H1 (cell line): ENCODE data around the gene PLEKHA4. TPM values are rescaled to one million over a fixed set of nuclear protein-coding genes. Genes with fewer than 3 reads are reported as not detected.

Experiments used
- CTCF ChIA-PET: fragments of 300-600 bp; sonication (Branson Sonifier 250); formaldehyde crosslinking; loops from one replicate; lab custom pipeline; 2021; ENCODE audit not compliant: partially characterized antibody; lab: Charles Lee
- POLR2A ChIA-PET: fragments of 300-600 bp; sonication (Branson Sonifier 250); formaldehyde crosslinking; loops from one replicate; lab custom pipeline; 2021; ENCODE audit warnings: inconsistent platforms; ENCODE audit not compliant: partially characterized antibody; lab: Charles Lee
- DNase-seq, 2 experiments: peaks; one replicate each; pipeline versions ENCODE4 v3.0.0 to v3.0.0-alpha.2; 2010 to 2022; ENCODE audit warnings: low spot score in 2 of 2, low read depth in 1 of 2, mixed read lengths in 1 of 2
- FAIRE-seq: peaks from 2 replicates; lab custom pipeline; 2011; peaks lifted over from hg19 to GRCh38; lab: Jason Lieb, UNC
- H2AFZ ChIP-seq: 2 replicates; pipeline ENCODE4 v1.8.1; 2012; ENCODE audit warnings: low read length, inconsistent platforms
- H2AK5ac ChIP-seq: 2 replicates; pipeline ENCODE4 v1.6.1; 2013; ENCODE audit warnings: low read depth, low read length
- H2BK120ac ChIP-seq: replicated peaks from 2 replicates; pipeline ENCODE3; 2013; ENCODE audit warnings: low read depth, low read length, inconsistent platforms
- H2BK12ac ChIP-seq: 2 replicates; pipeline ENCODE4 v1.6.1; 2013; ENCODE audit warnings: low read depth, low read length
- H2BK15ac ChIP-seq: 2 replicates; pipeline ENCODE4 v1.6.1; 2013; ENCODE audit warnings: low read length
- H2BK20ac ChIP-seq: 2 replicates; pipeline ENCODE4 v1.6.1; 2013; ENCODE audit warnings: low read length
- H2BK5ac ChIP-seq: 2 replicates; pipeline ENCODE4 v1.6.1; 2013; ENCODE audit warnings: low read depth, low read length
- H3K14ac ChIP-seq: 2 replicates; pipeline ENCODE4 v1.6.1; 2013; ENCODE audit warnings: inconsistent platforms; ENCODE audit not compliant: insufficient read length
- H3K18ac ChIP-seq: 2 replicates; pipeline ENCODE4 v1.6.1; 2013; ENCODE audit warnings: low read length; ENCODE audit errors: extremely low read depth
- H3K23ac ChIP-seq: 2 replicates; pipeline ENCODE4 v1.6.1; 2013; ENCODE audit warnings: inconsistent platforms; ENCODE audit not compliant: insufficient read length
- H3K23me2 ChIP-seq: 2 replicates; pipeline ENCODE4 v1.6.1; 2013; ENCODE audit warnings: low read depth, low read length
- H3K27ac ChIP-seq: 2 replicates; pipeline ENCODE4 v1.6.1; 2011; ENCODE audit warnings: low read depth, low read length, inconsistent platforms
- H3K27me3 ChIP-seq, 4 experiments: replicated peaks in 1 of 4; 1 replicate in 1 of 4; 2 replicates in 3 of 4; pipeline versions ENCODE4 v1.6.1 to v1.8.1; 2011 to 2013; ENCODE audit warnings: low read length in 3 of 4, mild to moderate bottlenecking in 3 of 4, inconsistent platforms in 2 of 4, mixed read lengths in 2 of 4, moderate library complexity in 1 of 4; ENCODE audit not compliant: control insufficient read depth in 3 of 4, insufficient read depth in 3 of 4; ENCODE audit errors: extremely low read depth in 1 of 4
- H3K36me3 ChIP-seq, 4 experiments: 2 replicates each; pipeline versions ENCODE4 v1.6.1 to v1.8.1; 2011 to 2013; ENCODE audit warnings: mild to moderate bottlenecking in 4 of 4, low read length in 3 of 4, moderate library complexity in 2 of 4, control low read depth in 1 of 4, inconsistent platforms in 1 of 4; ENCODE audit not compliant: insufficient read depth in 4 of 4, control insufficient read depth in 2 of 4
- H3K4ac ChIP-seq: replicated peaks from 2 replicates; pipeline ENCODE3; 2013; ENCODE audit warnings: low read length, low read depth, mixed read lengths, inconsistent platforms; ENCODE audit not compliant: insufficient read length
- H3K4me1 ChIP-seq, 4 experiments: replicated peaks in 1 of 4; 1 replicate in 1 of 4; 2 replicates in 3 of 4; pipeline versions ENCODE4 v1.6.1 to v1.8.1; 2011 to 2013; ENCODE audit warnings: low read length in 3 of 4, inconsistent platforms in 2 of 4, mixed read lengths in 1 of 4; ENCODE audit not compliant: insufficient read depth in 4 of 4, control insufficient read depth in 3 of 4
- H3K4me2 ChIP-seq, 2 experiments: 2 replicates each; pipeline versions ENCODE4 v1.6.1 to v1.8.1; 2011 to 2013; ENCODE audit warnings: low read depth in 2 of 2, low read length in 2 of 2, control low read depth in 1 of 2, inconsistent platforms in 1 of 2, mild to moderate bottlenecking in 1 of 2; ENCODE audit not compliant: insufficient read depth in 1 of 2
- H3K4me3 ChIP-seq, 4 experiments: fragments of 200-600, 300-600 bp in 1 of 4; sonication (generic), shearing (Covaris generic), sonication (Bioruptor Twin) in 1 of 4; 2 replicates each; pipeline versions ENCODE4 v1.5.1 to v1.8.1; 2011 to 2016; ENCODE audit warnings: low read length in 4 of 4, low read depth in 3 of 4, control low read depth in 2 of 4, inconsistent platforms in 2 of 4, mild to moderate bottlenecking in 2 of 4, mixed read lengths in 1 of 4, moderate library complexity in 1 of 4; ENCODE audit not compliant: insufficient read depth in 2 of 4; ENCODE audit errors: extremely low read depth in 1 of 4
- H3K56ac ChIP-seq: replicated peaks from 2 replicates; pipeline ENCODE3; 2013; ENCODE audit warnings: low read depth, mild to moderate bottlenecking, mixed read lengths, low read length, inconsistent platforms; ENCODE audit not compliant: insufficient read length
- H3K79me1 ChIP-seq: 2 replicates; pipeline ENCODE4 v1.6.1; 2013; ENCODE audit warnings: low read depth, low read length, control low read depth
- H3K79me2 ChIP-seq, 2 experiments: 2 replicates each; pipeline versions ENCODE4 v1.6.1 to v1.8.1; 2012 to 2013; ENCODE audit warnings: low read length in 2 of 2, mild to moderate bottlenecking in 2 of 2, inconsistent platforms in 1 of 2; ENCODE audit not compliant: insufficient read depth in 2 of 2, control insufficient read depth in 1 of 2
- H3K9ac ChIP-seq, 4 experiments: replicated peaks in 1 of 4; 1 replicate in 1 of 4; 2 replicates in 3 of 4; pipeline versions ENCODE4 v1.6.1 to v1.8.1; 2011 to 2013; ENCODE audit warnings: low read depth in 3 of 4, low read length in 3 of 4, control low read depth in 2 of 4, mild to moderate bottlenecking in 2 of 4, moderate library complexity in 2 of 4, inconsistent platforms in 1 of 4; ENCODE audit errors: extremely low read depth in 1 of 4
- H3K9me3 ChIP-seq, 2 experiments: 2 replicates each; pipeline versions ENCODE4 v1.6.1 to v1.8.1; 2012 to 2013; ENCODE audit warnings: mild to moderate bottlenecking in 2 of 2, moderate library complexity in 2 of 2, control low read depth in 1 of 2, inconsistent platforms in 1 of 2, low read depth in 1 of 2, low read length in 1 of 2, mixed read lengths in 1 of 2; ENCODE audit not compliant: insufficient read depth in 2 of 2
- H4K20me1 ChIP-seq, 2 experiments: replicated peaks in 1 of 2; 2 replicates each; pipeline versions ENCODE3 to v1.8.1; 2011 to 2013; ENCODE audit warnings: inconsistent platforms in 2 of 2, low read length in 2 of 2, mild to moderate bottlenecking in 1 of 2; ENCODE audit not compliant: insufficient read depth in 2 of 2, control insufficient read depth in 1 of 2
- H4K5ac ChIP-seq: 2 replicates; pipeline ENCODE4 v1.6.1; 2013; ENCODE audit warnings: low read length, low read depth, mixed read lengths, inconsistent platforms; ENCODE audit not compliant: insufficient read length
- H4K8ac ChIP-seq: 2 replicates; pipeline ENCODE4 v1.8.0; 2013; ENCODE audit warnings: mild to moderate bottlenecking, moderate library complexity, low read length, inconsistent platforms; ENCODE audit not compliant: insufficient read depth; ENCODE audit errors: extremely low read depth
- H4K91ac ChIP-seq: replicated peaks from 2 replicates; pipeline ENCODE3; 2013; ENCODE audit warnings: low read length, mixed read lengths, inconsistent platforms; ENCODE audit not compliant: insufficient read length
- CEBPB ChIP-seq: IDR thresholded peaks from 2 replicates; pipeline ENCODE4 v1.6.1; 2012; ENCODE audit warnings: low read depth, low read length
- EP300 ChIP-seq, 2 experiments: IDR thresholded peaks; 1 replicate in 1 of 2; 2 replicates in 1 of 2; pipeline ENCODE4 v1.6.1; 2011 to 2012; ENCODE audit warnings: low read depth in 2 of 2, low read length in 2 of 2, mild to moderate bottlenecking in 2 of 2, borderline replicate concordance in 1 of 2, inconsistent platforms in 1 of 2, moderate library complexity in 1 of 2
- JUND ChIP-seq: IDR thresholded peaks from 2 replicates; pipeline ENCODE4 v1.6.1; 2011; ENCODE audit warnings: mild to moderate bottlenecking, improper control_type of control experiment, low read length
- KDM1A ChIP-seq: fragments of 200-600, 300-600 bp; sonication (generic); IDR thresholded peaks from 2 replicates; pipeline ENCODE4 v1.7.1; 2016; ENCODE audit warnings: mild to moderate bottlenecking, low read length, borderline replicate concordance
- KDM4A ChIP-seq: IDR thresholded peaks from one replicate; pipeline ENCODE4 v1.7.1; 2012; ENCODE audit warnings: low read depth, mild to moderate bottlenecking, moderate library complexity, low read length, inconsistent platforms; ENCODE audit not compliant: severe bottlenecking
- MAFK ChIP-seq: IDR thresholded peaks from 2 replicates; pipeline ENCODE4 v1.6.1; 2012; ENCODE audit warnings: low read depth, mild to moderate bottlenecking, improper control_type of control experiment, low read length
- POLR2AphosphoS5 ChIP-seq: IDR thresholded peaks from 2 replicates; pipeline ENCODE4 v1.6.1; 2011; ENCODE audit warnings: low read depth, low read length
- RBBP5 ChIP-seq: IDR thresholded peaks from 2 replicates; pipeline ENCODE4 v1.7.1; 2012; ENCODE audit warnings: low read depth, mild to moderate bottlenecking, inconsistent platforms, low read length, moderate library complexity, borderline replicate concordance
- RXRA ChIP-seq: IDR thresholded peaks from 2 replicates; pipeline ENCODE4 v1.6.1; 2011; ENCODE audit warnings: low read depth, mild to moderate bottlenecking, low read length, moderate library complexity; ENCODE audit not compliant: insufficient read depth
- SIRT6 ChIP-seq: IDR thresholded peaks from one replicate; pipeline ENCODE4 v1.7.1; 2012; ENCODE audit warnings: low read length, inconsistent platforms
- SP1 ChIP-seq: IDR thresholded peaks from 2 replicates; pipeline ENCODE4 v1.6.1; 2011; ENCODE audit warnings: low read depth, low read length
- SP2 ChIP-seq: IDR thresholded peaks from 2 replicates; pipeline ENCODE4 v1.6.1; 2012; ENCODE audit warnings: mild to moderate bottlenecking, low read length, inconsistent platforms
- TEAD4 ChIP-seq: IDR thresholded peaks from 2 replicates; pipeline ENCODE4 v1.6.1; 2012; ENCODE audit warnings: low read depth, low read length, inconsistent platforms, mixed read lengths
- WGBS, 2 experiments: shearing (Covaris generic) in 1 of 2; methylation state at CpG; one replicate each; pipeline versions ENCODE4 v1.1.6 to v1.1.7; 2013 to 2015; ENCODE audit warnings: low lambda C conversion rate in 2 of 2, mixed read lengths in 2 of 2, inconsistent platforms in 1 of 2, low coverage in 1 of 2, missing lambda C conversion rate in 1 of 2; ENCODE audit not compliant: insufficient replicate concordance in 2 of 2, insufficient coverage in 1 of 2, insufficient read length in 1 of 2; ENCODE audit errors: extremely low coverage in 1 of 2, missing lambda C conversion rate in 1 of 2; 5-methylcytosine and 5-hydroxymethylcytosine counted together
- polyA plus RNA-seq, 7 experiments: library from polyadenylated mRNA; depleted of rRNA in 3 of 7; stranded (reverse) in 5 of 7; unstranded in 2 of 7; fragments of >200 nt in 5 of 7; fragments of 200-250 nt in 2 of 7; gene quantifications; 1 replicate in 5 of 7; 2 replicates in 1 of 7; 4 replicates in 1 of 7; pipeline versions ENCODE4 v1.2.1 to v1.2.3, GENCODE V29; 2011 to 2013; ENCODE audit warnings: missing spikeins in 2 of 7, mixed read lengths in 2 of 7
- total RNA-seq: library from RNA; stranded (reverse); fragmentation: NEBNext Ultra II Directional; extraction: Animal tissue kit (Norgen Biotek cat#: 25700); gene quantifications from 2 replicates; pipeline ENCODE4 v1.2.1, GENCODE V29; 2021
- TF ChIP-seq, protein P1 (sequence below): IDR thresholded peaks from 2 replicates; pipeline ENCODE4 v1.6.1; 2011; ENCODE audit warnings: low read length, improper control_type of control experiment

PLEKHA4 gene
- total and polyA plus RNA-seq, 2 of the 8 experiments (the other 6 are each of a cell fraction or from before 2014, with no cell fraction given) = 8.2 to 18.0 TPM

DNA sequence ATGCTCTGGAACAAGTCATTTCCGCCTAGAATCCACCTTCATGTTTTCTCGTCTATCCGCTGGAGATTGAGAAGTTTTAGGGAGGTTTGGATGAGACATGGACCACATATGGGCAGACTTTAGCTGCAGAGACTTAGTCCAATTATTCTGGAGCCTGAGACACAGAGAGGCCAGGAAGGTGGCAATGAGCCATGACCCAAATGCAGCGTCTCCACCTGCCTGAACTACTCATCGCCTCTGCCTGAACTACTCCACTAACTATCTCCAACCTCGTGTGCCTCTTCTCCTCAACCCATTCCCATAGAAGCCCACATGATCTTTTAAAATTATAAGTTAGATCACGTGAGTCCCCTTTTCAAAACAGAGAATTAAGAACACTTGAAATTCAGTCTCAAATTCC, 5.6 kb downstream of the PLEKHA4 start:
- Histone ChIP-seq H2BK12ac (no peak overlapping the region), H3K4me3 (no peak overlapping the region), H3K4me1 (peaks cover 0 to 12% (median 2%) of the 10 kb centered on the region in 4 experiments; a peak in 5 of 7 replicates), H2BK20ac (no peak overlapping the region), H2BK120ac (no peak overlapping the region), H3K9me3 (no peaks in the 10 kb centered on the region), H4K8ac (no peak overlapping the region), H2AFZ (no peak overlapping the region), H2BK15ac (no peak overlapping the region), H3K79me2 (no peaks in the 10 kb centered on the region), H3K79me1 (0 out of 2 replicates have a peak, but pooled peaks cover 2% of the 10 kb centered on the region), H4K5ac (no peak overlapping the region), H3K9ac (no peak overlapping the region), H3K4ac (no peak overlapping the region), H3K27me3 (no peaks in the 10 kb centered on the region; a peak in 1 of 7 replicates), H3K18ac (no peak overlapping the region), H2BK5ac (no peak overlapping the region), H3K36me3 (no peaks in the 10 kb centered on the region; a peak in 2 of 8 replicates), H4K91ac (no peak overlapping the region), H2AK5ac (no peak overlapping the region), H3K14ac (no peak overlapping the region), H3K56ac (no peak overlapping the region), H3K23me2 (0 out of 2 replicates have a peak, but pooled peaks cover under 1% of the 10 kb centered on the region), H3K4me2 (no peak overlapping the region), H4K20me1 (no peaks in the 10 kb centered on the region), H3K23ac (no peak overlapping the region), H3K27ac (no peak overlapping the region)
- FAIRE-seq (no peak), DNase-seq (no peak)
- ChIA-PET POLR2A (interaction anchor here (4.2 kb wide), 1 partner anchor 10 kb away, joined by 43 read pairs; the partner anchor contains the start of gene PPP1R15A), CTCF (interaction anchor here (0.6 kb wide), 1 partner anchor 70 kb away, joined by 3 read pairs; no protein-coding TSS in a partner anchor)
- 88% methylated on average over 7 of the region's 7 CpGs; no CpG with 5 or more reads in 1 of the 2 experiments for WGBS, 2 experiments
- no peak for TF ChIP-seq KDM1A
- TF ChIP-seq MAFK = no peak
- TF ChIP-seq TEAD4 = no peak
- no peak for TF ChIP-seq KDM4A
- TF ChIP-seq JUND = no peak
- no peak for TF ChIP-seq SIRT6
- TF ChIP-seq, protein P1, sequence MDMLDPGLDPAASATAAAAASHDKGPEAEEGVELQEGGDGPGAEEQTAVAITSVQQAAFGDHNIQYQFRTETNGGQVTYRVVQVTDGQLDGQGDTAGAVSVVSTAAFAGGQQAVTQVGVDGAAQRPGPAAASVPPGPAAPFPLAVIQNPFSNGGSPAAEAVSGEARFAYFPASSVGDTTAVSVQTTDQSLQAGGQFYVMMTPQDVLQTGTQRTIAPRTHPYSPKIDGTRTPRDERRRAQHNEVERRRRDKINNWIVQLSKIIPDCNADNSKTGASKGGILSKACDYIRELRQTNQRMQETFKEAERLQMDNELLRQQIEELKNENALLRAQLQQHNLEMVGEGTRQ = no peak
- TF ChIP-seq EP300 (IDR thresholded peaks at IDR 0.05; ENCODE audit: borderline replicate concordance in 1 of 2, low read depth in 2 of 2, low read length in 2 of 2) = no peak
- no peak for TF ChIP-seq CEBPB
- TF ChIP-seq RBBP5 = no peak
- no peak for TF ChIP-seq SP1
- TF ChIP-seq SP2 = no peak
- TF ChIP-seq POLR2AphosphoS5 = no peak
- TF ChIP-seq RXRA = no peak
